COLO829 (cell line): Measurements from ENCODE around the gene DMP1.
A peak's percentile ranks its signal among the peaks of the same experiment; 100 is the strongest.

Source experiments
- DNase-seq: peaks from one replicate; pipeline ENCODE4 v3.0.0; 2012; ENCODE audit warnings: low spot score

Gene DMP1, protein sequence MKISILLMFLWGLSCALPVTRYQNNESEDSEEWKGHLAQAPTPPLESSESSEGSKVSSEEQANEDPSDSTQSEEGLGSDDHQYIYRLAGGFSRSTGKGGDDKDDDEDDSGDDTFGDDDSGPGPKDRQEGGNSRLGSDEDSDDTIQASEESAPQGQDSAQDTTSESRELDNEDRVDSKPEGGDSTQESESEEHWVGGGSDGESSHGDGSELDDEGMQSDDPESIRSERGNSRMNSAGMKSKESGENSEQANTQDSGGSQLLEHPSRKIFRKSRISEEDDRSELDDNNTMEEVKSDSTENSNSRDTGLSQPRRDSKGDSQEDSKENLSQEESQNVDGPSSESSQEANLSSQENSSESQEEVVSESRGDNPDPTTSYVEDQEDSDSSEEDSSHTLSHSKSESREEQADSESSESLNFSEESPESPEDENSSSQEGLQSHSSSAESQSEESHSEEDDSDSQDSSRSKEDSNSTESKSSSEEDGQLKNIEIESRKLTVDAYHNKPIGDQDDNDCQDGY

DNA sequence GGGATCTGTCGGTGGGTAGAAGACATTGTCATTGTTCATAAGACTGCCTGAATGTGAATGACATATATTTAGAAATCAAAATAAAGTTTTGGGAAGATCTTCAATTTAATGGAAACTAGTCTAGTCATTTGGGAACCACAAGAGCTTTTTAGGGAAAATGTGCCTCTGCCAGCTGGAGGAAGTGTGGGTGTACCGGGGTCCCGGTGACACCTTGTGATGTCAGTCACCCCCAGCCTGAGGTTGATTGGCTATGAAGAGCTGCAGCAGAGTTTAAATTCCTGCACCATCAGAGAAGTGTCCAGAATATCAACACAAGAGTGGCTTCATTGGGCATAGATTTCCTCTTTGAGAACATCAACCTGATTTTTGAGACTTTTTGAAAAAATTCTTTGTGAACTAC, at the start of gene DMP1:
Gene DMP1 (plus strand): TSS at position 301 of the 400 bp plus-strand sequence. CDS start 6,213 bp downstream, outside the sequence.
- DNase-seq, result no peak

DNA sequence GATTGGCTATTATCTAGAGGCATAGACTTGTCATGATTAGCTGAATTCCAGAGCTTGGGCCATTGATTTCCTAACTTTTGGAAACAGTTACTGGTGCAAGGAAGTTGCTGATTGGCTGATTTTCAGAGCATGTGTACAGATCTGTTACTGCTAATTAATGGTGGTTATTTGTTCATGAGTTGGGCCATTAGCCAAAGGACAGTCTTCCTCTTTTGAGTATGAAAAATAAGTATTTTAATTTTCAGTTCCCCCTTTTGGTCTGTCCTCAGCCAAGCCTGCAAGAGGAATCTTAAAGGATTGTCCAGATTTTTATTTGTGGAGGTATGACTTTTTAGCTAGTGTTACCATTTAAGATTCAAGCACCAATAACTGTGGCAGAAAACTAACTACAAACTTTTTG, 48.7 kb upstream of the DMP1 start:
- DNase-seq, result no peak

DNA sequence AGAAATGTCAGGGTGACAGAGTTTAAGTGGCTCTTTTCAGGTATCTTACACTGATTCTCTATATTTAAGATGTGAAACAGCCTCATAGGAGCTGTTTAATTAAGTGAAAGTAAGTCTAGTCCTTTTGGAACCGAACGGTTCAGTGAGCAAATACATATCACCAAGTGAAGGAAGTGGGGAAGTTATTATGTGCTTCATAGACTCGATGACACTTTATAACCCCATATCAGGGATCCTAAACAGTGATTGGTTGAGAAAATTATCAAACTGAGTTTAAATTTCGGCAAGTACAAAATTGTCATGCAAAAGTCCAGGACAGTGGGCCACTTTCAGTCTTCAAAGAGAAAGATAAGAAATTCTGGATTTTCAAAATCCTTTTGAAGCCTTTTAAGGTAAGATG, 41.9 kb upstream of the DMP1 start, which contains the start of gene DSPP:
Gene DSPP (plus strand): TSS at position 301 of the 400 bp plus-strand sequence. CDS start 2,380 bp downstream, outside the sequence.
- DNase-seq, result no peak

DNA sequence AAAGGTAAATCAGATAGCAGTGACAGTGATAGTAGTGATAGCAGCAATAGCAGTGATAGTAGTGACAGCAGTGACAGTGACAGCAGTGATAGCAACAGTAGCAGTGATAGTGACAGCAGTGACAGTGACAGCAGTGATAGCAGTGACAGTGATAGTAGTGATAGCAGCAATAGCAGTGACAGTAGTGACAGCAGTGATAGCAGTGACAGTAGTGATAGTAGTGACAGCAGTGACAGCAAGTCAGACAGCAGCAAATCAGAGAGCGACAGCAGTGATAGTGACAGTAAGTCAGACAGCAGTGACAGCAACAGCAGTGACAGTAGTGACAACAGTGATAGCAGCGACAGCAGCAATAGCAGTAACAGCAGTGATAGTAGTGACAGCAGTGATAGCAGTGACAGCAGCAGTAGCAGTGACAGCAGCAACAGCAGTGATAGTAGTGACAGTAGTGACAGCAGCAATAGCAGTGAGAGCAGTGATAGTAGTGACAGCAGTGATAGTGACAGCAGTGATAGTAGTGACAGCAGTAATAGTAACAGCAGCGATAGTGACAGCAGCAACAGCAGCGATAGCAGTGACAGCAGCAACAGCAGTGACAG, 35.7 kb upstream of the DMP1 start:
- no peak for DNase-seq

DNA sequence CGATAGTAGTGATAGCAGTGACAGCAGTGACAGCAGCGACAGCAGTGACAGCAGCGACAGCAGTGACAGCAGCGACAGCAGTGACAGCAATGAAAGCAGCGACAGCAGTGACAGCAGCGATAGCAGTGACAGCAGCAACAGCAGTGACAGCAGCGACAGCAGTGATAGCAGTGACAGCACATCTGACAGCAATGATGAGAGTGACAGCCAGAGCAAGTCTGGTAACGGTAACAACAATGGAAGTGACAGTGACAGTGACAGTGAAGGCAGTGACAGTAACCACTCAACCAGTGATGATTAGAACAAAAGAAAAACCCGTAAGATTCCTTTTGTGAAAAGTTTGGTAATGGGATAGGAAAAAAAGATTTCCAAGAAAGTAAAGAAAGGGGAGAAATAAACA, 33.8 kb upstream of the DMP1 start:
- no peak for DNase-seq

DNA sequence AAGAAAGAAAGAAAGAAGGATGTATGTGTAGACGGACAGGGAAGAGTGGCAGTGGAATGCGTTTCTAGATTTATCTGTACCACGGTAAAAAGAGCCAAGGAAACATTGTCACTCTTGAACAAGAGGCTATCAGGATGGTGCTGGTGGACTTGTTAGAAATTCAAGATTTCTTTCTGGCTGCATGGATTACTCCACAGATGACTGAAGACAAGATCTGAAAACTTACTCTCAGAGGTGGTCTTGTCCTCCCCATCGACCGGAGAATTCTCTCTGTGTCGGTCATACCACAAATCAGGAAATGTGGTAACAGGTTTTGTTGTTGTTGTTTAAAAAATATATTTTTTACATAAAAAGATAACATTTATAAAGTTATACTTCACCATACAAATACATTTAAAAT, 30.0 kb upstream of the DMP1 start:
- no peak for DNase-seq

DNA sequence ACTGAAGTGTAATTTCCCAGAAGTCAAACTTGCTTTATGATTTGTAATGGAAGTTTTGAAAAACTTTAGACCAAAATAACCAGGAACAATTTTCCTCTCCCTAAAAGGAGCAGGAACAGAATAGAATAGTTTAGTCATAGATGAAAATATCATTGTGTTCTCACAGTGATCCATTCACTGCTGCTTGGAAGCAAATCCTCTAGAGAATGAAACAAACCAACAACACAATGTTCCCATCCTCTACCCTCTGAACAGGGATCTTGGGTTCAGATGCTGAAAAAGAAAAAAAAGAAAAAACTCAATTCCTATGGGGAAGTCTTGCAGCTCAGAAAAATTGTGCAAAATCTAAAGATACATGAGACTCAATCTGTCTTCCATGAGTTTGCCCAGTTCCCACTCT, 29.6 kb upstream of the DMP1 start:
- no peak for DNase-seq

DNA sequence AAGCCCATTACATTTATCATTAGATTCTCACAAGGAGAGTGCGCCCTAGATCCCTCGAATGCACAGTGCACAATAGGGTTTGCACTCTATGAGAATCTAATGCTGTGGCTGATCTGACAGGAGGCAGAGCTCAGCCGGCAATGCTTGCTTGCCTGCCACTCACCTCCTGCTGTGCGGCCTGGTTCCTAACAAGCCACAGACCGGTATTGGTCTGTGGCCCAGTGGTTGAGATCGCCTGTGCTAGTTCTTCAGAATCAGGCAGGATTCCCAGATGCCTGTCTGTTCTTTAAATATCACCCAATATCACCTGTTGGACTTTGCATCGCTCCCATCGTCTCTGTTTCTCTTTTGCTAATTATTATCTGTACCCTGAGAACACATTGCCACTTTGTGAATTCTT, 27.8 kb upstream of the DMP1 start:
- DNase-seq, result no peak

DNA sequence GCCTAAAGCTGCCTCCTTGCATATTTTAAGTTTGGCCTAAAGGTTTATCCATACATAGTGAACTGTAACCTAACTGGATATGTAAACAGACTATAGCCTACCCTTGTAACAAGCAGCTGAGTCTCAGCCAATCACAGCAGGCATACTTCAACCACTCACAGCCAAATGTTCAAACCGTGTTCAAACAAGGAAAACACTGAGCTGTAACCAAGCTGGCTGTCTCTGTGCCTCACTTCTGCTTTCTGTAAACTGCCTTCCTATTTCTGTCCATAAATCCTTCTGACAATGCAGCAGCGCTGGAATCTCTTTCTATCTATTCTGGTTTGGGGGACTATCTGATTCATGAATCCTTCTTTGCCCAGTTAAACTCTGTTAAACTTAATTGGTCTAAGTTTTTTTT, 25.4 kb upstream of the DMP1 start:
- no peak for DNase-seq

DNA sequence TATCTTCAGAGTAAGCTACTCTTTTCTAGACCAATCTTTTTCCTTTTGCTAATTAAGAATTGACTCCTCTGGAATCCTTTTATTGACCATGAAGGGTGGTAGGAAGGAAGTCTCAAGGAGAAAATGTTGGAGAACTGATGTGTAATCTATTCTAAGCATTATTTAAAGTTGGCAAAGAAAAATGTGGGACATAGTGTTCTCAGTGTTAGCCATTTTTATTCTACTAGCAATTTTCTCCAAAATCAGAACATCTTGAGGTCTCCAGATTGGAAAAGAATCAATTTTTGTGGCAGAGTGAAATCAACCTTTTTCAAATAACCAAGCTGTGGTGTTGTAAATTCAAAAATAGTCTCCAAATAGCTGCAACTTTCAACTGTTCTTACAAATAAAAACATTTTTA, 18.4 kb upstream of the DMP1 start:
- DNase-seq, result no peak

DNA sequence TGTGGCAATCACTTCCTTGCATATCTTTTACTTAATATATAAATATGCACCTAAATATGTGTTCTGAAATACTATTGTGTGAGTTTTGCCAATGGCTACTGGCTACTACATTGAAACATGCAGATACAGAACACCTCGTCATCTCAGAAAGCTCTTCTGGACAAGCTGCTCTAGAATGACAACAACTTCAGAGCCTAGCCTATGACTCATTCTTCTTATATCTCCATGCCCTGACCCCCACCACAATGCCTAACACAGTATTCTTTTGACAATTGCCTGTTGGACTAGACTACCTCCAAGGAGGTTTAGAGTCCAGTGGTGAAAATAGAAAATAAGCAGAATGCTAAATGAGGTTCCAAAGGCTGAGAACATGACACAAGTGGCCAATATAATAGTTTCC, 17.6 kb upstream of the DMP1 start:
- DNase-seq, result no peak

DNA sequence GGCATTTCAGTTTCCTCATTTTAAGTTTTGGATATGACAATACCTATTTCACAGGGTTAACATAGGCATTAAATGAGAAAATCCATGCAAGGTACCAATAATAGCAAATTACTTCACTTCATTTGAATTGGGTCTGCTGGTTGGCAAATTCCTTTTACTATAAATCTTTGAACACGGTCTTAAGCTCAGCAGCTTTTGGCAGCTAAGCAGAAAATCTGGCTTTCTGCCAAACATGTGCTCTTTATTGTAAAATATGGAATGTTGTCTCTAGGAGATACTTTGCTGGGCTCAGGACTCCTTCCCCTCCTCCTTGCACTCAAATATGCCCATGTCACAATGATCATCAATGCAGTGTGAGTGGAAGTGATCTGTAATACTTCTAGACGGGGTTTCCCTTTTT, 16.8 kb upstream of the DMP1 start:
- DNase-seq, result no peak

DNA sequence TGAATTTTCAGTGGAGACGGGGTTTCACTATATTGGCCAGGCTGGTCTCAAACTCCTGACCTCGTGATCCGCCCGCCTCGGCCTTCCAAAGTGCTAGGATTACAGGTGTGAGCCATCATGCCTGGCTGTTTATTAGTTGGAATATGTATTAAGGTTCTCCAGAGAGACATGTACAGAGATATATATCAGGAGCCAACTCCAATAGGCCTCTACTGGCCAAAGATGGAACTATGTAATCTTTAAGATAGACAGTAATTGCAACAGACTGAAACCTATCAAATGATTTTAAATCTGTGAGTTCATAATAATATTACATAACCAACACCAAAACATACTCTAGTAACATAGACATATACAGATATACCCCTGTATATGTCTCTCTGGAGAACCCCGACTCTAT, 5.8 kb upstream of the DMP1 start:
- DNase-seq, result no peak

DNA sequence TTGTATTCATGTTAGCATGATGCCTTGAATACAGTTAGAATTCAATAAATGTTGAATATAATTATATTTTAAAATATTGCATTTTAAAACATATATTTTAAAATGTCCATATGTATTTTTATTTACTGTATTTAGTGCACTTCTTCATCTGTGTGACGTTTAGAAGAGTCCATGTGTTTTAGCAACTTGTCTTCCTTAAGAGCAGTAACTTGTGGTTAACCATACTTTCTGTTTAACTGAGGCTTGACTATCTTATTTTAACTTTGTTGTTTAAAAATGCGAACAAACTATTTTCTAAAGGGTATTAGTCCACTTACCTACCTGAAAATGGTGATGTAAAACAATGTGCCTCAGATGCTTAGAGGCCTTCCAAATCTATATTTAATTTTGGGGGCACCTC, 858 bp downstream of the DMP1 start:
- DNase-seq, result no peak

DNA sequence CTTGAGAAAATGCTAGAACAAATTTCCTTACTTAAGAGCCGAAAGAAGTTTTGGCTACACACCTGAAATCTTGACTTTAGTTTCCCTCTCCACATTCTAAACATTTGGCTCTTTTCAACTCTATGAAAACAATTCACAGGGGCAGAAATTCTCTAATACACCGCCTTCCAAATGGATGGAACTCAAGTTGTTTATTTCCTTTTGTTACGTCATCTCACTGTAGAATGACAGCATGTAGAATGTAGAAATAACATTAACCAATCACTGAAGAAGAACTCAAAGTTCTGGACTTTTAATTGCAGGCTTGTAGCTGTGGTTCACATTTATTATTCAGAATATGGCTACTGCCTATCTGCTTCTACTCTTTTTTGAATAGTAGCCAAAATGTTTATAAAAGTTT, 1.9 kb downstream of the DMP1 start:
- no peak for DNase-seq

DNA sequence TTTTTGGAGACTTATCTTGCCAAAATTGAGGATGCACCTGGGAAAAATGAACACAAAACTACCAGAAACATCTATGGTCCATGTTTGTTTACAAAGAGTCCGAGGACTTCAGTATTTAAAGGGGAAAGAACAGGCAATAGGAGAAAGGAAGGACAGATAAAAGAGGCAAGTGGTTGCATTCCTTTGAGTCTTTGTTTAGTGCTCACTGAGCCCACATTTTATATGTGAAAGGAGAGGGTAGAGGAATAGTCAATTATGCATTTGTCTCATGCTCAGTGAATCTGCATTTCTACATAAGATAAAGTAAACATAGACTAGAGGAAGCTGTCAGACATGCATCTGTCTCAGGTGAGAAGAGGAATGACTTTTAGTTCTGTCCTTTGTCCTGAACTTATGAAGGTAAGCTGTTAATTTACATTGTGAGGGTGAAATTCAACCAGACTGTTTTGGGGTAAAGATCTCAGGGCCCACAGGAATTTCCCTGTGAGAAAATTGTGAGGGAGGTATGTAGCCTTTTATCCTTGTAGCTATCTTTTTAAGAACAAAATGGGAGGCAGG, 4.5 kb downstream of the DMP1 start:
- DNase-seq, result no peak

DNA sequence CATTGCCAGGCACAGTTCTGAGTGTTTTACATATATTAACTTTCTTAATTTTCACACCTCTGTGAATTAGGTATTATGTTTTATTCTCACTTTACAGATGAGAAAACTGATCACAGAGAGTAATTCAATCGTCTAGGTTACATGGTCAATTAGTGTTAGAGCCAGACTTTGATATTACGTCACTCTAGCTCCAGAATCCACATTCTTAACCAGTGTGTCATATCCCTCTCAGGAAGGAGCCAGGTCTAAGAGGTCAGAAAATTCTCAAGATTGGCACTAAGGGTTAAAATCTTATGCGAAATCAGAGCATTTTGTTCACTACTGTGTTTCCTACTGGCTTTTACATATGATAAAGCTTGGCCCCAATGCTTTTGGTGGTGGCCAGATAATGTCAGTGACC, 7.4 kb downstream of the DMP1 start:
- DNase-seq, result peak; percentile 62

DNA sequence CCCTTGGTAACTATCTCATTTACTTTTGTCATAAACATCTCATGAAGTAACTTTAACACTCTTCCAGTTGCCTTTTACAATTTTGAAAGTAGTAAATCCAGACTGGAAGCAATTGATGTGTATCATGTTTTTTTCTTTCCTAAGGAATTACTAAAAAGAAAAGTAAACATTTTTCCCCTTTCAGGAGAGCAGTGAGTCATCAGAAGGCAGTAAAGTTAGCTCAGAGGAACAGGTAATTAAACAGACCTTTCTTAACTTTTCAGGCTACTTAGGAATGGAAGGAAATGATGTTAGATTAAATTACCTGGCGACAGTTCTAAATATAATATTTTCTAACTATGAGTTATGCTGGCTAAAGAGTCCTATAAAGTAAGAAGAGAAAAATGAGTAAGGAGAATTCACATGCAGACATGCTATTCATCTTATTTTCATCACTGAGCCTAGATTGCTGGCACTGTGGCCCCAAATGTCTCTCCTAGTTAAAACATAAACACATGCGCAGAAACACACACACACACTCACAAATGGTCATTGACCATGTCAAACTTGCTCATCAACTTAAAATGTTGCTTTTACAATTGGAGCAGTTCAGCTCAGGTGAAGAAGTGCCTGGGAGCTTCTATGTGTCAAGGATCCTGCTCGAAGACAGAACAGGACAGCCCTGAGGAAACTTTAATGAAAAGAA, 9.3 kb downstream of the DMP1 start:
- DNase-seq, result no peak

DNA sequence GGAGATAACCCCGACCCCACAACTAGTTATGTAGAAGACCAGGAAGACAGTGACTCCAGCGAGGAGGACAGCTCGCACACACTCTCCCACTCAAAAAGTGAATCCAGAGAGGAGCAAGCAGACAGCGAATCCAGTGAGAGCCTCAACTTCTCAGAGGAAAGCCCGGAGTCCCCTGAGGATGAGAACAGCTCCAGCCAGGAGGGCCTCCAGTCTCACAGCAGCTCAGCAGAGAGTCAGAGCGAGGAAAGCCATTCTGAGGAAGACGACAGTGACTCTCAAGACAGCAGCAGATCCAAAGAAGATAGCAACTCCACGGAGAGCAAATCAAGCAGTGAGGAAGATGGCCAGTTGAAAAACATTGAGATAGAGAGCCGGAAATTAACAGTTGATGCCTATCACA, 12.8 kb downstream of the DMP1 start:
- DNase-seq, result no peak

DNA sequence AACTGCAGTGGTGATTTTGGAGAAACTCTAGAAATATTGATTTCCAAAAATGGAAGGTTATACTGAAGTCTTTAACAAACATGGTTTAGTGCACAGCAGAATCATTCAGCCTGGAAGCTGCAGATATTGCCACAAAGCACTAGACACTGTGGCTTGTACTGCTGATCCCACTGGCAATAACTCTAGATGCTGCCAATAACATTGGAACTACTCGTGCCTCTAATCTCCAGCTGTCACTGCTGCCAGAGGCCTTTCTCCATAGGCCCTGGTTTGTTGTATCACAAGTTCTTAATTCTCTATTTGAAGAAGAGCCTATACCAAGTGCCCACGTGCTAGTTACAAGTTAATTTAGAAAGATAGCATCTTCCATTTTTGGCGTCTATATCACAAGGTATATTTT, 19.3 kb downstream of the DMP1 start:
- DNase-seq, result no peak

DNA sequence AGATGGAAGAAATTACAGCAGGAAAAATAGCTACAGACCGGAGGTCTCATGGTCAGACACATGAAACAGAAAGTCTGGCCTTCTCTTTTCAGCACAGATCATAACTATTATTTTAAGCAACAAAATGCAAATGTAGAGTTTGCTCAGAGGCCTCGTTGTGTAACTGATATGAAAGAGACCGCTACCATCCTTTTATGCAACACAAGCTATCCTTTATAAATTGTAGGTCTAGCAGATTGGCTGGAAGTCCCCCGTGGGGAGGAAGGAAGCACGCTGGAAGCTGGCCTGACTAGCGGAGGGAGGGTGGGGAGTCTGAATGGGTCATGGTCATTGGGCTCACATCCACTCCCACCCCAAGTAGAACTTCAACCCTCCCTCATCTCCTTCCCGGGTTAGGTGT, 27.7 kb downstream of the DMP1 start:
- peak; percentile 66 for DNase-seq

DNA sequence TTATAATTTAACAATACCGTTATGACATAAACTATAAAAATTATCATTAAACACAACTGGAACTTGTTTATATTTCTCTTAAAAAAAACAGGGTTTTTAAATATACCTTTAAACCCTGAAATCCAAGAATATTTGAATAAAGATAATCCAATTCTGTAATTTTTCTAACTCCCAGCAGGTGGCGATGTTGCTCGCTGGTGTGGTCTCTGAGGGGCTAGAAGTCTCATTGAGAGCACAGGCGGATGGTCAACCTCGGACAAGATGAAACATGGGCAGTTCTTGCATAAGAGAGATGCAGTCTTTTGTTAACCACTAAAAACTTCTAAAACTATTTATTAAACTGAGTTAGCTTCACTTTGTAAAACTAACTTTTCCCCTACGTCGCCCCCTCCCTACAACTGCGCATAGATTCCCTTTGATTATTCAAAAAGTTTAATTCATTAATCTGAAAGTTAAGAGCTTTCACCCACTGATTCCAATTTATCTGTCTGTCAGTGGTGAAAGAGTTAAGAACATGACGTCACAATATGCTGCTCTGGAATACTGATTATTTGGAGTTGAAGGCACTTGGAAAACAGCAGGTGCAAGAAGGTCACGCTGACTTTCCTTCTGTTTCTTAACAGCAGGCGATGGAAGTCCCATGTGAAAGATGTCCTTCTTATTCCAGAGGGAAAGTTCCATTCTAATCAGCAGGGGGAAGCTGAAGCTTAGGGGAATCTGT, 29.5 kb downstream of the DMP1 start:
- peak; percentile 45 for DNase-seq
